Endothelial cell of umbilical vein (primary cell): ENCODE measurements around the gene STK10. TPM values are rescaled to one million over a fixed set of nuclear protein-coding genes. Genes with fewer than 3 reads are reported as not detected.

Experiments used
- BruUV-seq: library from RNA; stranded (reverse); fragments of 400-500 nt; replicated peaks from 2 replicates; lab custom pipeline; 2021; lab: Mats Ljungman, UMichigan
- CTCF ChIA-PET: fragments of 300-600, 350-600 bp; sonication (Branson Sonifier 250); formaldehyde crosslinking; loops from one replicate; lab custom pipeline; 2021; ENCODE audit warnings: antibody characterized with exemption, inconsistent platforms; lab: Charles Lee
- POLR2A ChIA-PET: fragments of 300-600, 350-600 bp; sonication (Branson Sonifier 250); formaldehyde crosslinking; loops from one replicate; lab custom pipeline; 2021; ENCODE audit warnings: antibody characterized with exemption, inconsistent platforms; lab: Charles Lee
- DNase-seq: peaks from one replicate; pipeline ENCODE4 v3.0.0-alpha.2; 2011; ENCODE audit warnings: low read depth, low spot score
- FAIRE-seq: peaks from 2 replicates; lab custom pipeline; 2011; peaks lifted over from hg19 to GRCh38; lab: Jason Lieb, UNC
- H2AFZ ChIP-seq: 2 replicates; pipeline ENCODE4 v1.6.0; 2012; ENCODE audit warnings: low read depth, low read length, control low read depth, inconsistent platforms
- H3K27ac ChIP-seq: 2 replicates; pipeline ENCODE4 v1.5.1; 2011; ENCODE audit warnings: low read depth, mild to moderate bottlenecking, control low read depth, low read length, moderate library complexity; ENCODE audit not compliant: insufficient read depth
- H3K27me3 ChIP-seq, 2 experiments: 2 replicates each; pipeline versions ENCODE4 v1.6.0 to v1.6.1; 2011; ENCODE audit warnings: low read length in 2 of 2, mixed read lengths in 1 of 2; ENCODE audit not compliant: control insufficient read depth in 2 of 2, insufficient read depth in 2 of 2
- H3K36me3 ChIP-seq, 2 experiments: 2 replicates in 1 of 2; 3 replicates in 1 of 2; pipeline ENCODE4 v1.5.1; 2011; ENCODE audit warnings: low read length in 2 of 2, mild to moderate bottlenecking in 1 of 2, moderate library complexity in 1 of 2; ENCODE audit not compliant: control insufficient read depth in 2 of 2, insufficient read depth in 2 of 2; ENCODE audit errors: extremely low read depth in 1 of 2
- H3K4me1 ChIP-seq: 3 replicates; pipeline ENCODE4 v1.5.1; 2011; ENCODE audit warnings: mild to moderate bottlenecking, low read length; ENCODE audit not compliant: control insufficient read depth, insufficient read depth; ENCODE audit errors: extremely low read depth
- H3K4me2 ChIP-seq: 2 replicates; pipeline ENCODE4 v1.6.1; 2011; ENCODE audit warnings: low read length, control low read depth, mixed read lengths; ENCODE audit not compliant: insufficient read depth
- H3K4me3 ChIP-seq, 3 experiments: fragments of 200-600 bp in 1 of 3; sonication (generic), shearing (Covaris generic) in 1 of 3; replicated peaks in 1 of 3; 2 replicates each; pipeline ENCODE4 v1.5.1; 2011 to 2016; ENCODE audit warnings: control low read depth in 3 of 3, low read length in 3 of 3, mild to moderate bottlenecking in 2 of 3, inconsistent platforms in 1 of 3, low read depth in 1 of 3, moderate library complexity in 1 of 3; ENCODE audit not compliant: insufficient read depth in 1 of 3
- H3K79me2 ChIP-seq: 2 replicates; pipeline ENCODE4 v1.6.0; 2012; ENCODE audit warnings: low read length, inconsistent platforms; ENCODE audit not compliant: control insufficient read depth, insufficient read depth
- H3K9ac ChIP-seq: replicated peaks from 2 replicates; pipeline ENCODE3; 2011; ENCODE audit warnings: low read length, control low read depth; ENCODE audit not compliant: insufficient read depth; ENCODE audit errors: extremely low read depth
- H3K9me1 ChIP-seq: replicated peaks from 3 replicates; pipeline ENCODE4 v1.6.0; 2011; ENCODE audit warnings: mild to moderate bottlenecking, low read length; ENCODE audit not compliant: control insufficient read depth, insufficient read depth; ENCODE audit errors: extremely low read depth
- H3K9me3 ChIP-seq: replicated peaks from 2 replicates; pipeline ENCODE4 v1.5.1; 2012; ENCODE audit warnings: low read length, inconsistent platforms; ENCODE audit not compliant: control insufficient read depth, insufficient read depth
- H4K20me1 ChIP-seq: replicated peaks from 2 replicates; pipeline ENCODE3; 2011; ENCODE audit warnings: mild to moderate bottlenecking, low read length; ENCODE audit not compliant: control insufficient read depth, insufficient read depth; ENCODE audit errors: extremely low read depth
- CTCF ChIP-seq, 2 donors: IDR thresholded peaks; 1 replicate in 1 of 2; 2 replicates in 1 of 2; pipeline ENCODE4 v1.5.1; 2011; ENCODE audit warnings: low read length in 2 of 2, mild to moderate bottlenecking in 2 of 2, moderate library complexity in 2 of 2, control low read depth in 1 of 2, inconsistent platforms in 1 of 2, low read depth in 1 of 2; ENCODE audit not compliant: insufficient read depth in 1 of 2; ENCODE audit errors: extremely low read depth in 1 of 2
- FOS ChIP-seq: IDR thresholded peaks from 2 replicates; pipeline ENCODE4 v1.6.1; 2011; ENCODE audit warnings: mild to moderate bottlenecking, low read length, moderate library complexity, borderline replicate concordance; ENCODE audit not compliant: insufficient read depth
- GATA2 ChIP-seq: IDR thresholded peaks from 2 replicates; pipeline ENCODE4 v1.7.0; 2011; ENCODE audit warnings: low read depth, mild to moderate bottlenecking, moderate library complexity, mixed read lengths, low read length; ENCODE audit not compliant: insufficient read length, insufficient read depth
- JUN ChIP-seq: IDR thresholded peaks from 2 replicates; pipeline ENCODE4 v1.6.1; 2011; ENCODE audit warnings: borderline replicate concordance, low read depth; ENCODE audit not compliant: insufficient read length, insufficient read depth
- MAX ChIP-seq: IDR thresholded peaks from 2 replicates; pipeline ENCODE4 v1.6.1; 2011; ENCODE audit not compliant: insufficient read depth, insufficient read length
- MYC ChIP-seq: IDR thresholded peaks from one replicate; pipeline ENCODE4 v1.6.1; 2011; ENCODE audit warnings: mild to moderate bottlenecking, low read depth, low read length
- POLR2A ChIP-seq: IDR thresholded peaks from 2 replicates; pipeline ENCODE4 v1.6.1; 2012; ENCODE audit warnings: low read depth, mild to moderate bottlenecking, control low read depth, low read length
- dilution Hi-C: fragments of 300-500 bp; cut with MboI; formaldehyde crosslinking; loops from one replicate; pipeline ENCODE4 v1.15.0; 2019; ENCODE audit warnings: low sequenced_read_pairs; ENCODE audit not compliant: extremely low pct_ligation_motif_present
- intact Hi-C: fragments of 100-400 bp; cut with micrococcal nuclease; formaldehyde crosslinking; loops from one replicate; pipeline ENCODE4 v1.10.0; 2022
- polyA plus RNA-seq, 4 experiments: library from polyadenylated mRNA; depleted of rRNA in 3 of 4; stranded (reverse) in 3 of 4; unstranded in 1 of 4; fragments of >200 nt; gene quantifications; 2 replicates each; pipeline versions ENCODE4 v1.2.1 to v1.2.3, GENCODE V29; 2011 to 2012; ENCODE audit warnings: missing spikeins in 1 of 4
- total RNA-seq: library from RNA; stranded (reverse); gene quantifications from 2 replicates; pipeline ENCODE4 v1.2.3, GENCODE V29; 2021

The STK10 gene
- total and polyA plus RNA-seq, 2 donors (not counting 3 experiments of a cell fraction or from before 2014, with no cell fraction given) = 16.9 to 47.2 TPM

GRCh38 chr5:172153695-172154094 lies 34.3 kb downstream of the STK10 start:
- no peaks in the 10 kb centered on the region for H4K20me1 ChIP-seq
- TF ChIP-seq MAX = no peak
- no peak for TF ChIP-seq JUN
- no peak for TF ChIP-seq CTCF (IDR thresholded peaks at IDR 0.05; ENCODE audit: extremely low read depth in 1 of 2, insufficient read depth in 1 of 2, low read depth in 1 of 2, low read length in 2 of 2)
- TF ChIP-seq MYC = no peak
- no peak for TF ChIP-seq POLR2A
- TF ChIP-seq FOS = no peak
- no peak for TF ChIP-seq GATA2
- ChIA-PET CTCF (no interaction called here), POLR2A (no interaction called here)
- dilution Hi-C loops = no loop called here
- no peak overlapping the region for H3K27ac ChIP-seq
- no peak overlapping the region for H2AFZ ChIP-seq
- H3K79me2 ChIP-seq = no peaks in the 10 kb centered on the region
- no TSS peak for BruUV-seq
- no peak overlapping the region for H3K9ac ChIP-seq
- no peak overlapping the region for H3K4me3 ChIP-seq
- intact Hi-C loops = no loop called here
- no peaks in the 10 kb centered on the region for H3K9me3 ChIP-seq
- H3K9me1 ChIP-seq = no peaks in the 10 kb centered on the region
- H3K36me3 ChIP-seq = peaks cover 0 to 2% of the 10 kb centered on the region in 2 experiments
- peaks cover 17% of the 10 kb centered on the region for H3K4me1 ChIP-seq
- no peak overlapping the region for H3K4me2 ChIP-seq
- no peak for FAIRE-seq
- H3K27me3 ChIP-seq = no peaks in the 10 kb centered on the region
- no peak for DNase-seq
